ENCODE data around the gene P2RX2. TPM values are rescaled to one million over a fixed set of nuclear protein-coding genes. Genes with fewer than 3 reads are reported as not detected.

Gene P2RX2
- total and polyA plus RNA-seq, 8 donors: 0.08 to 12.0 (median 0.37) TPM; not detected in 3

DNA sequence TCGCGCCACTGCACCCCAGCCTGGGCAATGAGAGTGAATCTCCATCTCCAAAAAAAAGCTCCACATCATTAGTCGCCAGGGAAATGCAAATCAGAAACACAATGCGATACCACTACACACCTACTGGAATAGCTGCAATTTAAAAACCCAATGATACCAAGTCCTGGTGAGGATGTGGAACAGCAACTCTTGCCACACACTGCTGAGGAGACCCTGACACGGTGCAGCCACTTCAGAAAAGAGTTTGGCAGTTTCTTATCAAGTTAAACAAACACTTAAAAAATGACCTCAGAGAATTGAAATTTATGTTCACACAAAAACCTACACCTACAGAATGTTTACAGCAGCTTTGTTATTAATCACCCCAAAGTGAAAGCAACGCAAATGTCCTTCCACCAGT, 12.1 kb downstream of the P2RX2 start:
- intact Hi-C loops (cut with DNase I): no loop called here
- TF ChIP-seq, protein P1, sequence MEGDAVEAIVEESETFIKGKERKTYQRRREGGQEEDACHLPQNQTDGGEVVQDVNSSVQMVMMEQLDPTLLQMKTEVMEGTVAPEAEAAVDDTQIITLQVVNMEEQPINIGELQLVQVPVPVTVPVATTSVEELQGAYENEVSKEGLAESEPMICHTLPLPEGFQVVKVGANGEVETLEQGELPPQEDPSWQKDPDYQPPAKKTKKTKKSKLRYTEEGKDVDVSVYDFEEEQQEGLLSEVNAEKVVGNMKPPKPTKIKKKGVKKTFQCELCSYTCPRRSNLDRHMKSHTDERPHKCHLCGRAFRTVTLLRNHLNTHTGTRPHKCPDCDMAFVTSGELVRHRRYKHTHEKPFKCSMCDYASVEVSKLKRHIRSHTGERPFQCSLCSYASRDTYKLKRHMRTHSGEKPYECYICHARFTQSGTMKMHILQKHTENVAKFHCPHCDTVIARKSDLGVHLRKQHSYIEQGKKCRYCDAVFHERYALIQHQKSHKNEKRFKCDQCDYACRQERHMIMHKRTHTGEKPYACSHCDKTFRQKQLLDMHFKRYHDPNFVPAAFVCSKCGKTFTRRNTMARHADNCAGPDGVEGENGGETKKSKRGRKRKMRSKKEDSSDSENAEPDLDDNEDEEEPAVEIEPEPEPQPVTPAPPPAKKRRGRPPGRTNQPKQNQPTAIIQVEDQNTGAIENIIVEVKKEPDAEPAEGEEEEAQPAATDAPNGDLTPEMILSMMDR (IDR thresholded peaks at IDR 0.05): no peak
- H3K4me3 ChIP-seq: no peak overlapping the region
- no peak for ATAC-seq
- no peak for FAIRE-seq
- DNase-seq: no peak
- WGBS, 2 donors: 89 to 92% methylated on average over 6 of the region's 6 CpGs
- peaks cover 0 to 23% (median 0%) of the 10 kb centered on the region in 3 donors for H3K36me3 ChIP-seq
- no peaks in the 10 kb centered on the region for H3K9me3 ChIP-seq
- no peak overlapping the region for H3K27ac ChIP-seq
- no peaks in the 10 kb centered on the region for H3K27me3 ChIP-seq
- no peaks in the 10 kb centered on the region for H3K4me1 ChIP-seq

DNA sequence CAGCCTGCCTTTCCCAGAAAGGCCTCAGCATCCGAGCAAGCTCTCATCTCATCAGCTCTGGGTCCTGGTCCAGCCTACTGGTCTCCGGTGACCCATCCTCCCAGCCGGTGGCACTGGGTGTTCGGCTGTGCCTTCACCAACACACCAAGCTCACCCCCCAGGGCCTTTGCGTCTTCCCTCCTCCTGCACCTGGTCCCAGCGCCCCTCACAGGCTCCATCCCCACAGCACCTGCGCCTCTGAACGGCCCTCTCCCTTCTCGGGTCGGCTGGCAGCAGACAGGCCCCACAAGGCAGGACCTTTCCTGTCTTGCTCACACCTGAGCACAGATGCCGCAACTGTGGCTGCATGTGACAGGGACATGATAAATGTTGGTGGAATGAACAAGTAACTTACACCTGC, 13.1 kb downstream of the P2RX2 start:
- H3K27me3 ChIP-seq: no peaks in the 10 kb centered on the region
- intact Hi-C loops (cut with DNase I): no loop called here
- no peak for FAIRE-seq
- no peak overlapping the region for H3K27ac ChIP-seq
- no peaks in the 10 kb centered on the region for H3K9me3 ChIP-seq
- WGBS, 2 donors: 95 to 98% methylated on average over 11 of the region's 11 CpGs
- H3K36me3 ChIP-seq: peaks cover 0 to 24% (median 0%) of the 10 kb centered on the region in 3 donors
- ATAC-seq: no peak
- H3K4me3 ChIP-seq: no peak overlapping the region
- TF ChIP-seq, protein P1 (IDR thresholded peaks at IDR 0.05): no peak
- H3K4me1 ChIP-seq: no peaks in the 10 kb centered on the region
- peak in 1 of 6 donors; percentile 46 for DNase-seq

DNA sequence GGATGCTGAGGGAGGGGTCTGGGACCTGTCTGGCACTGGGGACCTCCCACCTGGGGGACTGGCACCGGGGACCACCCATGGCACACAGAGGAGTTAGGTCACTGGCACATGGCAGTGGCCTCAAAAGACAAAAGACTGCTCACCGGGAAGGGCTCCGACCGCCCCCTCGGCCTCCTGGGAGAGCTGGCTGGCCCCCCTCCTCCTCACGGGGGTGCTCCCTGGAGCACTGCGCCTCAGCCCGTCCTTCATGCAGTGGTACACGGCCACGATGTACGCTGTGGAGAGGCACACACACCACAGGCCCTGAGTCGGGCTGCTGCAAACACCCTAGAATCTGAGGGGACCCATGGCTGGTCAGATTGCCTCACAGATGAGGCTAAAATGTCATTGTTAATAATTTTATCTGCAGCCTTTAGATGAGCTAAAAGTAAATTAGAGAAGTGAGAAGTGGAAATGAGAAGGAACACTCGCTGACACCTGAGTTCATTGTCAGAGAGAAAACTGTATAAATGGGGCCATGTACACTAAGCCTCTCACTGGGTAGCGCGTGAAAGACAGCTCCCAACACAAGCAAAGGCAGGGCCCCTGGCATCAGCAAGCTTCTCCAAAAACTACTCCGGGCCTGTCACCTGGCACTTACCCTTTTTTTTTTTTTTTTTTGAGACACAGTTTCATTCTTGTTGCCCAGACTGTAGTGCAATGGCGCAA, 14.1 kb downstream of the P2RX2 start:
- intact Hi-C loops (cut with DNase I): no loop called here
- DNase-seq: peak in 1 of 6 donors; percentile 49
- no peaks in the 10 kb centered on the region for H3K27me3 ChIP-seq
- H3K4me3 ChIP-seq: no peak overlapping the region
- peaks cover 0 to 29% (median 0%) of the 10 kb centered on the region in 3 donors for H3K36me3 ChIP-seq
- no peaks in the 10 kb centered on the region for H3K9me3 ChIP-seq
- no peaks in the 10 kb centered on the region for H3K4me1 ChIP-seq
- whole genome bisulfite sequencing, 2 donors: 90 to 95% methylated on average over 16 to 17 of the region's 17 CpGs
- ATAC-seq: no peak
- TF ChIP-seq, protein P1 (IDR thresholded peaks at IDR 0.05): no peak
- FAIRE-seq: no peak
- no peak overlapping the region for H3K27ac ChIP-seq

DNA sequence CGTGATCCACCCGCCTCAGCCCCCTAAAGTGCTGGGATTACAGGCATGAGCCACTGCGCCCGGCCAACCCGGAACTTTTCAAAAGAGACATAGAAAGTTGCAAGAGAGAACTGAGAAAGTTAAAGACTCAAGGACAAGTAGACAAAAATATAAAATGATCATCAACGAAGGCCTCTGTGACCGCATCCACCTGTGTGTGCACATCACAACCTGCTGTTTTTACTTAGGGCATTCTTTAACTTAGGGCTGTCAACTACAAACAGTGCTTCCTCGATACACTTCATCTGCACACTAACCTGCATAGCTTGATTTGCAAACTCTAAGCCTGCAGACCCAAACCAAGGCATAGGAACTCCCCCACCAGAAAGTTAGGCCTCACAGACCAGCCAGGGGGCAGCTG, 14.8 kb downstream of the P2RX2 start:
- WGBS, 2 donors: 91 to 94% methylated on average over 8 of the region's 8 CpGs

More for the DNA sequence above, 14.8 kb downstream of the P2RX2 start:
- TF ChIP-seq, protein P1 (IDR thresholded peaks at IDR 0.05): no peak
- FAIRE-seq (no peak), DNase-seq (peak in 1 of 6 donors; percentile 17), ATAC-seq (no peak)
- Histone ChIP-seq H3K4me3 (no peak overlapping the region), H3K27me3 (no peaks in the 10 kb centered on the region), H3K36me3 (peaks cover 0 to 32% (median 0%) of the 10 kb centered on the region in 3 donors), H3K9me3 (no peaks in the 10 kb centered on the region), H3K27ac (no peak overlapping the region), H3K4me1 (no peaks in the 10 kb centered on the region)
- intact Hi-C loops (cut with DNase I): no loop called here
